SK-N-SH (cell line): ENCODE measurements around the gene RAD51B. TPM values are rescaled to one million over a fixed set of nuclear protein-coding genes. Genes with fewer than 3 reads are reported as not detected.

Experiments
- CTCF ChIA-PET: fragments of 300-600, 350-600 bp; formaldehyde crosslinking; extraction: SDS; loops from one replicate; lab custom pipeline; 2021; lab: Yijun Ruan, JAX
- POLR2A ChIA-PET: fragments of 350-600 bp; sonication (Branson Sonifier 250); formaldehyde crosslinking; extraction: SDS; loops from one replicate; lab custom pipeline; 2020; ENCODE audit warnings: antibody characterized with exemption, inconsistent platforms; lab: Yijun Ruan, JAX
- DNase-seq: peaks from one replicate; pipeline ENCODE4 v3.0.0; 2012
- H2AFZ ChIP-seq: fragments of 200-600 bp; sonication (generic); 2 replicates; pipeline ENCODE4 v1.8.1; 2016; ENCODE audit warnings: antibody characterized with exemption, mild to moderate bottlenecking, low read depth
- H3F3A ChIP-seq: fragments of 200-600 bp; sonication (generic); replicated peaks from 2 replicates; pipeline ENCODE3; 2016; ENCODE audit warnings: antibody characterized with exemption, mild to moderate bottlenecking; ENCODE audit not compliant: insufficient read depth
- H3K27ac ChIP-seq, 2 experiments: fragments of 200-500 bp in 1 of 2; fragments of 200-600 bp in 1 of 2; sonication (Bioruptor generic) in 1 of 2; sonication (generic), shearing (Covaris generic) in 1 of 2; 2 replicates each; pipeline versions ENCODE4 v1.5.1 to v1.6.1; 2014 to 2016; ENCODE audit warnings: low read depth in 2 of 2, inconsistent platforms in 1 of 2, low read length in 1 of 2, mild to moderate bottlenecking in 1 of 2, mixed read lengths in 1 of 2
- H3K27me3 ChIP-seq: fragments of 200-600 bp; sonication (generic), shearing (Covaris generic); 2 replicates; pipeline ENCODE4 v1.6.1; 2016; ENCODE audit warnings: mixed run types; ENCODE audit not compliant: insufficient read depth
- H3K36me3 ChIP-seq, 2 experiments: fragments of 200-500 bp in 1 of 2; fragments of 200-600 bp in 1 of 2; sonication (Bioruptor generic) in 1 of 2; sonication (generic) in 1 of 2; replicated peaks in 1 of 2; 2 replicates each; pipeline versions ENCODE3 to v1.5.1; 2014 to 2016; ENCODE audit warnings: low read length in 1 of 2, mild to moderate bottlenecking in 1 of 2; ENCODE audit not compliant: insufficient read depth in 2 of 2, control insufficient read depth in 1 of 2
- H3K4me1 ChIP-seq, 2 experiments: fragments of 200-500 bp in 1 of 2; fragments of 200-600 bp in 1 of 2; sonication (Bioruptor generic) in 1 of 2; sonication (generic), shearing (Covaris generic) in 1 of 2; 2 replicates each; pipeline versions ENCODE4 v1.5.1 to v1.6.1; 2014 to 2016; ENCODE audit warnings: low read depth in 1 of 2, low read length in 1 of 2, mixed run types in 1 of 2; ENCODE audit not compliant: insufficient read depth in 2 of 2, control insufficient read depth in 1 of 2
- H3K4me2 ChIP-seq: fragments of 200-600 bp; sonication (generic), shearing (Covaris generic); 2 replicates; pipeline ENCODE4 v1.6.1; 2017; ENCODE audit warnings: mixed run types
- H3K4me3 ChIP-seq, 2 experiments: fragments of 200-500 bp in 1 of 2; fragments of 200-600 bp in 1 of 2; sonication (Bioruptor generic) in 1 of 2; sonication (generic), shearing (Covaris generic) in 1 of 2; 2 replicates each; pipeline versions ENCODE4 v1.5.1 to v1.8.1; 2014 to 2016; ENCODE audit warnings: low read depth in 2 of 2, inconsistent platforms in 1 of 2, low read length in 1 of 2, mild to moderate bottlenecking in 1 of 2, mixed read lengths in 1 of 2, moderate library complexity in 1 of 2
- H3K79me2 ChIP-seq: fragments of 200-600 bp; sonication (generic); 2 replicates; pipeline ENCODE4 v1.8.1; 2017; ENCODE audit warnings: mild to moderate bottlenecking; ENCODE audit not compliant: insufficient read depth
- H3K9ac ChIP-seq: fragments of 200-600 bp; sonication (generic); 2 replicates; pipeline ENCODE4 v1.6.1; 2017; ENCODE audit warnings: mixed run types
- H3K9me2 ChIP-seq: fragments of 200-600 bp; sonication (generic); 2 replicates; pipeline ENCODE4 v1.6.1; 2017; ENCODE audit warnings: mixed run types
- H3K9me3 ChIP-seq: fragments of 200-600 bp; sonication (generic); 2 replicates; pipeline ENCODE4 v1.6.1; 2017; ENCODE audit warnings: mixed run types, mild to moderate bottlenecking, moderate library complexity
- H4K20me1 ChIP-seq: fragments of 200-600 bp; sonication (generic); 2 replicates; pipeline ENCODE4 v1.6.1; 2017; ENCODE audit warnings: mild to moderate bottlenecking, mixed run types; ENCODE audit not compliant: insufficient read depth
- CHD2 ChIP-seq: fragments of 150-350 bp; IDR thresholded peaks from 2 replicates; pipeline ENCODE4 v1.6.1; 2018; ENCODE audit warnings: low read length; ENCODE audit not compliant: partially characterized antibody
- ELF1 ChIP-seq: IDR thresholded peaks from 2 replicates; pipeline ENCODE4 v1.4.0; 2012
- EP300 ChIP-seq, 2 experiments: IDR thresholded peaks; 2 replicates each; pipeline versions ENCODE4 v1.4.0 to v1.6.1; 2012; ENCODE audit warnings: borderline replicate concordance in 1 of 2, low read depth in 1 of 2, low read length in 1 of 2
- FOSL2 ChIP-seq: IDR thresholded peaks from 2 replicates; pipeline ENCODE4 v1.4.0; 2012; ENCODE audit warnings: low read depth, mild to moderate bottlenecking, moderate library complexity, borderline replicate concordance
- FOXM1 ChIP-seq: IDR thresholded peaks from 2 replicates; pipeline ENCODE4 v1.4.0; 2012; ENCODE audit warnings: low read depth, mild to moderate bottlenecking
- GATA2 ChIP-seq: sonication (generic); formaldehyde crosslinking; IDR thresholded peaks from 2 replicates; pipeline ENCODE4 v1.5.0; 2020; ENCODE audit warnings: mild to moderate bottlenecking, missing genetic modification reagents
- JUND ChIP-seq: IDR thresholded peaks from 2 replicates; pipeline ENCODE4 v1.4.0; 2012
- MAX ChIP-seq: IDR thresholded peaks from 2 replicates; pipeline ENCODE4 v1.4.0; 2012; ENCODE audit warnings: low read depth
- MXI1 ChIP-seq: IDR thresholded peaks from 2 replicates; pipeline ENCODE4 v1.6.1; 2012; ENCODE audit warnings: mild to moderate bottlenecking, low read depth, low read length, improper control_type of control experiment
- NFIC ChIP-seq: IDR thresholded peaks from 2 replicates; pipeline ENCODE4 v1.4.0; 2012; ENCODE audit warnings: borderline replicate concordance
- NRF1 ChIP-seq: IDR thresholded peaks from 2 replicates; pipeline ENCODE4 v1.6.1; 2012; ENCODE audit warnings: low read depth, mild to moderate bottlenecking, low read length
- PBX3 ChIP-seq: IDR thresholded peaks from 2 replicates; pipeline ENCODE4; 2012
- RAD21 ChIP-seq: IDR thresholded peaks from 2 replicates; pipeline ENCODE4 v1.6.1; 2012; ENCODE audit warnings: mild to moderate bottlenecking, low read length
- RCOR1 ChIP-seq: fragments of 150-350 bp; IDR thresholded peaks from 2 replicates; pipeline ENCODE4 v1.6.1; 2017; ENCODE audit warnings: antibody characterized with exemption, low read length
- RXRA ChIP-seq: IDR thresholded peaks from 2 replicates; pipeline ENCODE4 v1.4.0; 2012; ENCODE audit warnings: low read depth, mild to moderate bottlenecking, borderline replicate concordance
- SIN3A ChIP-seq: IDR thresholded peaks from 2 replicates; pipeline ENCODE4 v1.6.1; 2012; ENCODE audit warnings: low read depth, mild to moderate bottlenecking, low read length, moderate library complexity, borderline replicate concordance
- SMC3 ChIP-seq: IDR thresholded peaks from 2 replicates; pipeline ENCODE4 v1.6.1; 2012; ENCODE audit warnings: low read depth, low read length, improper control_type of control experiment
- TCF12 ChIP-seq: IDR thresholded peaks from 2 replicates; pipeline ENCODE4 v1.4.0; 2012
- USF2 ChIP-seq: fragments of 150-350 bp; IDR thresholded peaks from 2 replicates; pipeline ENCODE4 v1.6.1; 2017; ENCODE audit warnings: antibody characterized with exemption, low read length, low read depth, borderline replicate concordance
- YY1 ChIP-seq: IDR thresholded peaks from 2 replicates; pipeline ENCODE4 v1.4.0; 2012; ENCODE audit warnings: low read depth, mild to moderate bottlenecking
- ZBTB33 ChIP-seq: IDR thresholded peaks from 2 replicates; pipeline ENCODE4 v1.4.0; 2012; ENCODE audit warnings: low read depth, borderline replicate concordance
- WGBS: methylation state at CpG from one replicate; pipeline ENCODE4 v1.1.6; 2017; ENCODE audit warnings: low lambda C conversion rate; 5-methylcytosine and 5-hydroxymethylcytosine counted together
- polyA plus RNA-seq, 3 experiments: library from polyadenylated mRNA; depleted of rRNA; stranded (reverse); fragments of >200 nt; gene quantifications; 2 replicates each; pipeline ENCODE4 v1.2.3, GENCODE V29; 2012

The RAD51B gene
- polyA plus RNA-seq, 1 of the 3 experiments (the other 2 are of a cell fraction) = 6.0 TPM

- no peak overlapping the region for H2AFZ ChIP-seq
- no peaks in the 10 kb centered on the region for H3K27me3 ChIP-seq
- ChIA-PET POLR2A (no interaction called here), CTCF (no interaction called here)
- H3K9me3 ChIP-seq = no peaks in the 10 kb centered on the region
- H3K27ac ChIP-seq = no peak overlapping the region
- no peak for DNase-seq
- H3K4me2 ChIP-seq = no peak overlapping the region
- H3F3A ChIP-seq = no peaks in the 10 kb centered on the region
- H3K4me1 ChIP-seq = no peaks in the 10 kb centered on the region; a peak in 1 of 4 replicates
- no peaks in the 10 kb centered on the region for H4K20me1 ChIP-seq
- H3K4me3 ChIP-seq = no peak overlapping the region
- 92% methylated on average over 10 of the region's 10 CpGs for WGBS
- H3K9ac ChIP-seq = no peak overlapping the region
- no peaks in the 10 kb centered on the region for H3K79me2 ChIP-seq
- no peaks in the 10 kb centered on the region for H3K36me3 ChIP-seq
- no peaks in the 10 kb centered on the region for H3K9me2 ChIP-seq
- TF ChIP-seq CHD2 = no peak
- no peak for TF ChIP-seq YY1
- no peak for TF ChIP-seq FOSL2
- no peak for TF ChIP-seq USF2
- no peak for TF ChIP-seq FOXM1
- no peak for TF ChIP-seq RXRA
- no peak for TF ChIP-seq ELF1
These were observed 928.7 kb downstream of the RAD51B start for GRCh38 chr14:68748260-68748659.

GRCh38 chr14:68748691-68749090 is 929.1 kb downstream of the RAD51B start:
- Histone ChIP-seq H3K27me3 (no peaks in the 10 kb centered on the region), H3F3A (no peaks in the 10 kb centered on the region), H3K27ac (no peak overlapping the region), H3K4me3 (no peak overlapping the region), H3K4me2 (no peak overlapping the region), H2AFZ (no peak overlapping the region), H4K20me1 (no peaks in the 10 kb centered on the region), H3K4me1 (no peaks in the 10 kb centered on the region; a peak in 1 of 4 replicates), H3K79me2 (no peaks in the 10 kb centered on the region), H3K36me3 (no peaks in the 10 kb centered on the region), H3K9ac (no peak overlapping the region), H3K9me2 (no peaks in the 10 kb centered on the region), H3K9me3 (no peaks in the 10 kb centered on the region)
- 97% methylated on average over 3 of the region's 5 CpGs for WGBS
- CTCF ChIA-PET = no interaction called here
- no peak for DNase-seq
- POLR2A ChIA-PET = no interaction called here
- TF ChIP-seq EP300 (IDR thresholded peaks at IDR 0.05; ENCODE audit: borderline replicate concordance in 1 of 2, low read depth in 1 of 2, low read length in 1 of 2) (no peak), YY1 (no peak), ELF1 (no peak), RAD21 (no peak), SMC3 (no peak), TCF12 (no peak), USF2 (no peak), CHD2 (no peak), SIN3A (no peak), RCOR1 (no peak), NRF1 (no peak), MAX (no peak), MXI1 (no peak), NFIC (no peak), JUND (no peak), ZBTB33 (no peak), FOSL2 (no peak), PBX3 (no peak), GATA2 (CRISPR knock-in tag) (no peak)
